Thyroid gland (tissue), 4 donors: Measurements from ENCODE around the gene NFIA. TPM values are rescaled to one million over a fixed set of nuclear protein-coding genes. Genes with fewer than 3 reads are reported as not detected.
A peak's percentile ranks its signal among the peaks of the same experiment; 100 is the strongest.

Experiments used
- DNase-seq, 2 donors: peaks; one replicate each; pipeline ENCODE4 v3.0.0-alpha.2; 2019
- H3K27ac ChIP-seq, 3 donors: fragments of 200-600 bp; sonication (generic); 1 replicate in 2 of 3; 2 replicates in 1 of 3; pipeline ENCODE4 v1.5.1; 2016 to 2019; ENCODE audit warnings: mild to moderate bottlenecking in 1 of 3, moderate library complexity in 1 of 3
- H3K27me3 ChIP-seq: fragments of 200-600 bp; sonication (generic); one replicate; pipeline ENCODE4 v1.5.1; 2019
- H3K36me3 ChIP-seq, 2 donors: fragments of 200-600 bp; sonication (generic); one replicate each; pipeline ENCODE4 v1.5.1; 2016 to 2019
- H3K4me1 ChIP-seq, 2 donors: fragments of 200-600 bp; sonication (generic); one replicate each; pipeline ENCODE4 v1.5.1; 2017 to 2019
- H3K4me3 ChIP-seq, 3 donors: fragments of 200-600 bp; sonication (generic); replicated peaks in 1 of 3; 1 replicate in 2 of 3; 2 replicates in 1 of 3; pipeline ENCODE4 v1.5.1; 2016; ENCODE audit warnings: mild to moderate bottlenecking in 1 of 3
- H3K9me3 ChIP-seq: fragments of 200-600 bp; sonication (generic); one replicate; pipeline ENCODE4 v1.5.1; 2017
- POLR2A ChIP-seq, 2 donors: fragments of 450-650 bp; IDR thresholded peaks; one replicate each; pipeline ENCODE4 v1.6.1; 2017; ENCODE audit warnings: antibody characterized with exemption in 2 of 2, mild to moderate bottlenecking in 2 of 2, moderate library complexity in 1 of 2
- WGBS, 2 donors: methylation state at CpG; one replicate each; pipeline ENCODE4 v1.1.5; 2017; 5-methylcytosine and 5-hydroxymethylcytosine counted together
- intact Hi-C: fragments of 100-400 bp; cut with DNase I; formaldehyde crosslinking; loops from one replicate; pipeline ENCODE4 v1.15.1; 2023
- total RNA-seq, 4 donors: library from RNA; depleted of rRNA; stranded (reverse); fragments of >200 nt; gene quantifications; one replicate each; pipeline ENCODE4 v1.2.3, GENCODE V29; 2016
- TF ChIP-seq, protein P1 (sequence below), 6 experiments: fragments of 200-600 bp in 3 of 6; fragments of 450-650 bp in 3 of 6; sonication (generic) in 3 of 6; IDR thresholded peaks; one replicate each; pipeline ENCODE4 v1.5.1; 2016 to 2019; ENCODE audit warnings: antibody characterized with exemption in 6 of 6, mild to moderate bottlenecking in 2 of 6, inconsistent platforms in 1 of 6, moderate library complexity in 1 of 6

Gene NFIA
- total RNA-seq, 4 donors from 2014 or later, result 105 to 149 (median 118) TPM

DNA sequence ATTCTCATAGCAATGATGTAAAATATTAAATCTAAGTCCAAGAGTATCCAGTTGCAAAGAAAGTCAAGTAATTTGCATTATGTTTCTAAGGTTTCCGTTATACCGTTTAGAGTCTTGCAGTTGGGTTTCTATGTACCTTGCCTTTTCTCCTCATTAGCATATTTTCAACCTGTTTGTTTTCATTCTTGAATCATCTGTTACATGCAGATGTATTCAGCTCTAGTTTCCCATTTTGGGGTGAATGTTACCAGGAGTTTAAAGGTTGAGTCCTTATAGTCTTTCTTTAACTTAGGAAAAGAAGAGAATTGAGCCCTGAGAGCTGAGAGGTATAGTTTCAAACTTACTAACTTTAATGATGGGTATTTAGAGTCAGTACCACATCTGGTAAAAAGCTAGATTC lies 139.9 kb downstream of the NFIA start:
- intact Hi-C loops, result no loop called here
- no peaks in the 10 kb centered on the region for H3K27me3 ChIP-seq
- no peak overlapping the region for H3K27ac ChIP-seq
- H3K4me3 ChIP-seq, result no peak overlapping the region
- no peak for DNase-seq
- no peaks in the 10 kb centered on the region for H3K36me3 ChIP-seq
- 90 to 94% methylated on average over 2 of the region's 2 CpGs for WGBS, 2 donors
- TF ChIP-seq POLR2A (IDR thresholded peaks at IDR 0.05), result no peak
- TF ChIP-seq, protein P1, sequence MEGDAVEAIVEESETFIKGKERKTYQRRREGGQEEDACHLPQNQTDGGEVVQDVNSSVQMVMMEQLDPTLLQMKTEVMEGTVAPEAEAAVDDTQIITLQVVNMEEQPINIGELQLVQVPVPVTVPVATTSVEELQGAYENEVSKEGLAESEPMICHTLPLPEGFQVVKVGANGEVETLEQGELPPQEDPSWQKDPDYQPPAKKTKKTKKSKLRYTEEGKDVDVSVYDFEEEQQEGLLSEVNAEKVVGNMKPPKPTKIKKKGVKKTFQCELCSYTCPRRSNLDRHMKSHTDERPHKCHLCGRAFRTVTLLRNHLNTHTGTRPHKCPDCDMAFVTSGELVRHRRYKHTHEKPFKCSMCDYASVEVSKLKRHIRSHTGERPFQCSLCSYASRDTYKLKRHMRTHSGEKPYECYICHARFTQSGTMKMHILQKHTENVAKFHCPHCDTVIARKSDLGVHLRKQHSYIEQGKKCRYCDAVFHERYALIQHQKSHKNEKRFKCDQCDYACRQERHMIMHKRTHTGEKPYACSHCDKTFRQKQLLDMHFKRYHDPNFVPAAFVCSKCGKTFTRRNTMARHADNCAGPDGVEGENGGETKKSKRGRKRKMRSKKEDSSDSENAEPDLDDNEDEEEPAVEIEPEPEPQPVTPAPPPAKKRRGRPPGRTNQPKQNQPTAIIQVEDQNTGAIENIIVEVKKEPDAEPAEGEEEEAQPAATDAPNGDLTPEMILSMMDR (IDR thresholded peaks at IDR 0.05), result no peak
- no peaks in the 10 kb centered on the region for H3K9me3 ChIP-seq
- H3K4me1 ChIP-seq, result peaks cover 27 to 34% of the 10 kb centered on the region in 2 donors

- Histone ChIP-seq H3K36me3 (no peaks in the 10 kb centered on the region), H3K27ac (no peak overlapping the region), H3K4me3 (no peak overlapping the region), H3K9me3 (no peaks in the 10 kb centered on the region), H3K27me3 (no peaks in the 10 kb centered on the region), H3K4me1 (peaks cover 35 to 43% of the 10 kb centered on the region in 2 donors)
- intact Hi-C loops, result no loop called here
- DNase-seq, result no peak
- TF ChIP-seq, protein P1 (IDR thresholded peaks at IDR 0.05), result no peak
- TF ChIP-seq POLR2A (IDR thresholded peaks at IDR 0.05), result no peak
Measured at GRCh38 chr1:61223140-61223539, 140.8 kb downstream of the NFIA start.

DNA sequence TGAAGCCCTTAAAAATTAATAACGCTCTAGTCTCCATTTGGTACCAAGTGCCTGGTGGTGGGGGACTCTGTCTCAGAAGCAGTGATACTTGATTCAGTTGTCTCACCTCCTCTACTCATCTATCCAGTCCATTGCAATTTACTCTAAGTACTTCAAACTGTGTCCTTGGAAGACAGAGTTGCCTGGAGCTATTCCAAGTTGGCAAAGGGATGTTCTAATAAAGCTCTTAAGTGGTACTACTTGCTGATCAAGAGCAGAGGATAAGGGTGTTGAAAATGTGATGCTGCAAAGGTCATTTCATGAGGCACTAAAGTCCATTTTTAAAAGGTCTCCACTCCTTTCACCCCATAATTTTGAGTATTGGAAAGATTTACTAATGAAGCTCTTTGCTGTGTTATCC lies 142.2 kb downstream of the NFIA start:
- no peak for TF ChIP-seq POLR2A (IDR thresholded peaks at IDR 0.05)
- TF ChIP-seq, protein P1 (IDR thresholded peaks at IDR 0.05), result no peak
- Histone ChIP-seq H3K4me3 (no peak overlapping the region), H3K36me3 (no peaks in the 10 kb centered on the region), H3K4me1 (peaks cover 38 to 44% of the 10 kb centered on the region in 2 donors), H3K27ac (no peak overlapping the region), H3K9me3 (no peaks in the 10 kb centered on the region), H3K27me3 (no peaks in the 10 kb centered on the region)
- WGBS, 2 donors, result 49 to 59% methylated on average over 1 of the region's 1 CpG
- DNase-seq, result peak; percentile 66 to 67
- intact Hi-C loops, result no loop called here

- Histone ChIP-seq H3K36me3 (no peaks in the 10 kb centered on the region), H3K9me3 (no peaks in the 10 kb centered on the region), H3K27me3 (no peaks in the 10 kb centered on the region), H3K4me1 (peaks cover 38 to 44% of the 10 kb centered on the region in 2 donors), H3K4me3 (no peak overlapping the region), H3K27ac (no peak overlapping the region)
- TF ChIP-seq POLR2A (IDR thresholded peaks at IDR 0.05), result no peak
- TF ChIP-seq, protein P1 (IDR thresholded peaks at IDR 0.05), result no peak
- WGBS, 2 donors, result 95 to 96% methylated on average over 9 of the region's 9 CpGs
- intact Hi-C loops, result no loop called here
- no peak for DNase-seq
Measured at GRCh38 chr1:61225478-61225877, 143.1 kb downstream of the NFIA start.

- Histone ChIP-seq H3K4me1 (peaks cover 38 to 44% of the 10 kb centered on the region in 2 donors), H3K4me3 (no peak overlapping the region), H3K27me3 (no peaks in the 10 kb centered on the region), H3K9me3 (no peaks in the 10 kb centered on the region), H3K27ac (peak overlapping the region; percentile 26 to 51 (median 26)), H3K36me3 (no peaks in the 10 kb centered on the region)
- no peak for TF ChIP-seq POLR2A (IDR thresholded peaks at IDR 0.05)
- TF ChIP-seq, protein P1 (IDR thresholded peaks at IDR 0.05), result no peak
- intact Hi-C loops, result no loop called here
- DNase-seq, result peak; percentile 29 to 38
- WGBS, 2 donors, result 51 to 55% methylated on average over 12 of the region's 12 CpGs
Measured at GRCh38 chr1:61226791-61227567, 144.6 kb downstream of the NFIA start.
